OCI-LY3 (cell line): ENCODE results near the gene ANKRD6.

Experiments used
- H2AFZ ChIP-seq: fragments of 200-600, 300-600 bp; shearing (Covaris generic); 2 replicates; pipeline ENCODE4 v1.6.0; 2014; ENCODE audit warnings: antibody characterized with exemption, low read depth, low read length
- H3K27ac ChIP-seq: fragments of 200-600, 300-600 bp; sonication (generic); 2 replicates; pipeline ENCODE4 v1.5.1; 2014; ENCODE audit warnings: mild to moderate bottlenecking, low read length, moderate library complexity, mixed read lengths
- H3K27me3 ChIP-seq: fragments of 200-600, 300-600 bp; sonication (generic); 2 replicates; pipeline ENCODE4 v1.6.1; 2014; ENCODE audit warnings: low read depth, low read length, mixed read lengths
- H3K36me3 ChIP-seq: fragments of 200-600, 300-600 bp; sonication (generic); replicated peaks from 2 replicates; pipeline ENCODE3; 2014; ENCODE audit warnings: low read depth, low read length, mixed read lengths
- H3K4me1 ChIP-seq: fragments of 300-600, 200-600 bp; sonication (generic); 2 replicates; pipeline ENCODE4 v1.6.1; 2014; ENCODE audit warnings: low read length, mixed read lengths
- H3K4me2 ChIP-seq: fragments of 200-600, 300-600 bp; sonication (generic); 2 replicates; pipeline ENCODE4 v1.6.1; 2014; ENCODE audit warnings: low read length, mixed read lengths
- H3K4me3 ChIP-seq: fragments of 300-600, 200-600 bp; sonication (generic); 2 replicates; pipeline ENCODE4 v1.5.1; 2014; ENCODE audit warnings: antibody characterized with exemption, mild to moderate bottlenecking, low read length, moderate library complexity
- H3K79me2 ChIP-seq: fragments of 300-600, 200-600 bp; shearing (Covaris generic); 2 replicates; pipeline ENCODE4 v1.6.1; 2014; ENCODE audit warnings: mild to moderate bottlenecking, low read length, mixed read lengths
- H3K9ac ChIP-seq: fragments of 300-600, 200-600 bp; shearing (Covaris generic); 2 replicates; pipeline ENCODE4 v1.6.0; 2014; ENCODE audit warnings: mild to moderate bottlenecking, low read length, moderate library complexity
- H3K9me3 ChIP-seq: fragments of 200-600, 300-600 bp; shearing (Covaris generic); 2 replicates; pipeline ENCODE4 v1.6.1; 2014; ENCODE audit warnings: low read length, mixed read lengths; ENCODE audit not compliant: insufficient read depth
- H4K20me1 ChIP-seq: fragments of 200-600, 300-600 bp; sonication (generic); 2 replicates; pipeline ENCODE4 v1.6.1; 2016; ENCODE audit warnings: low read length, mixed read lengths; ENCODE audit not compliant: insufficient read depth
- CTCF ChIP-seq: fragments of 200-600, 300-600 bp; sonication (generic); IDR thresholded peaks from 2 replicates; pipeline ENCODE4 v1.5.1; 2014; ENCODE audit warnings: antibody characterized with exemption, low read length, low read depth
- EZH2phosphoT487 ChIP-seq: fragments of 200-600 bp; shearing (Covaris generic); IDR thresholded peaks from 2 replicates; pipeline ENCODE4 v1.6.1; 2018; ENCODE audit warnings: antibody characterized with exemption, mixed run types, low read depth

The ANKRD6 gene

GRCh38 chr6:89525786-89526562 is 93.0 kb downstream of the ANKRD6 start:
- Histone ChIP-seq H3K27me3 (no peaks in the 10 kb centered on the region), H3K9me3 (no peaks in the 10 kb centered on the region), H3K27ac (no peak overlapping the region), H3K4me3 (no peak overlapping the region), H3K79me2 (no peaks in the 10 kb centered on the region), H3K36me3 (no peaks in the 10 kb centered on the region), H3K9ac (no peak overlapping the region), H3K4me2 (no peak overlapping the region), H2AFZ (no peak overlapping the region), H4K20me1 (no peaks in the 10 kb centered on the region), H3K4me1 (peaks cover 6% of the 10 kb centered on the region; the same call in 1 of the 2 replicates)
- no peak for TF ChIP-seq EZH2phosphoT487
- no peak for TF ChIP-seq CTCF

GRCh38 chr6:89526563-89526869 is 93.6 kb downstream of the ANKRD6 start:
- no peak overlapping the region for H3K4me2 ChIP-seq
- H3K27ac ChIP-seq = no peak overlapping the region
- no peak overlapping the region for H2AFZ ChIP-seq
- no peaks in the 10 kb centered on the region for H3K27me3 ChIP-seq
- H4K20me1 ChIP-seq = no peaks in the 10 kb centered on the region
- no peak for TF ChIP-seq CTCF
- no peak for TF ChIP-seq EZH2phosphoT487
- no peak overlapping the region for H3K9ac ChIP-seq
- no peaks in the 10 kb centered on the region for H3K79me2 ChIP-seq
- no peaks in the 10 kb centered on the region for H3K9me3 ChIP-seq
- no peaks in the 10 kb centered on the region for H3K36me3 ChIP-seq
- H3K4me3 ChIP-seq = no peak overlapping the region
- H3K4me1 ChIP-seq = peaks cover 6% of the 10 kb centered on the region; the same call in 1 of the 2 replicates

GRCh38 chr6:89527634-89528033 is 94.7 kb downstream of the ANKRD6 start:
- no peaks in the 10 kb centered on the region for H3K36me3 ChIP-seq
- TF ChIP-seq EZH2phosphoT487 (no peak), CTCF (no peak)
- H3K4me1 ChIP-seq = peaks cover 6% of the 10 kb centered on the region; the same call in 1 of the 2 replicates
- H3K4me2 ChIP-seq = no peak overlapping the region
- no peaks in the 10 kb centered on the region for H3K9me3 ChIP-seq
- no peak overlapping the region for H3K9ac ChIP-seq
- no peaks in the 10 kb centered on the region for H3K79me2 ChIP-seq
- H4K20me1 ChIP-seq = no peaks in the 10 kb centered on the region
- no peak overlapping the region for H3K27ac ChIP-seq
- H2AFZ ChIP-seq = no peak overlapping the region
- H3K4me3 ChIP-seq = no peak overlapping the region
- no peaks in the 10 kb centered on the region for H3K27me3 ChIP-seq

GRCh38 chr6:89528866-89529265 is 95.9 kb downstream of the ANKRD6 start:
- Histone ChIP-seq H3K9me3 (no peaks in the 10 kb centered on the region), H4K20me1 (no peaks in the 10 kb centered on the region), H3K36me3 (no peaks in the 10 kb centered on the region), H3K79me2 (no peaks in the 10 kb centered on the region), H2AFZ (no peak overlapping the region), H3K4me2 (no peak overlapping the region), H3K9ac (no peak overlapping the region), H3K27me3 (no peaks in the 10 kb centered on the region), H3K4me1 (peaks cover 6% of the 10 kb centered on the region; the same call in 1 of the 2 replicates), H3K27ac (no peak overlapping the region), H3K4me3 (no peak overlapping the region)
- no peak for TF ChIP-seq CTCF
- TF ChIP-seq EZH2phosphoT487 = no peak
